Suppressor macrophage treated with lipopolysaccharide for 4 hours (primary cell): ENCODE data around the gene EIF2B4.
"Not testable (repeated sequence)": the region's sequence is repeated elsewhere in the genome, so short reads cannot be mapped to it uniquely, and the experiment has no call there.

Experiments used
- DNase-seq: peaks from one replicate; pipeline ENCODE4 v3.0.0-alpha.2; 2020

EIF2B4 gene

DNA sequence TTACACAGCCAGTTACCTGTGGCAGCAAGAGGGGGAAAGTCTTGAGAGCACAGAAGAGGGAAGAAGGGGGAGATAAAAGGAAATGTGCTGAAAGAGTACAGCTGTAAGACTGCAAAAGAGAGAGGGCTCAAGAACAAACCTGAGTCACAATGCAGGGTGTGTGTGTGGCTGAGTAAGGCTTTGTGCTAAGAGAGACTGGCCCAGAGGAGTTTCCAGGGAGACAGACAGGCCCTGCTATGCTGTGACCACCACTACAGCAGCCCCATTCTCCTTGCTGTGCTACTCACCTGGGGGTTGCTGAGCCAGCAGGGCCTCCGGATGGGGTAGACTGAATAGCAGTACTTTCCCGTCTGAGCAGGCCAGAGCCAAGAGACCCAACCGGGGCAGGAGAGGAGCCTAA, 34.8 kb downstream of the EIF2B4 start:
- DNase-seq, result no peak

DNA sequence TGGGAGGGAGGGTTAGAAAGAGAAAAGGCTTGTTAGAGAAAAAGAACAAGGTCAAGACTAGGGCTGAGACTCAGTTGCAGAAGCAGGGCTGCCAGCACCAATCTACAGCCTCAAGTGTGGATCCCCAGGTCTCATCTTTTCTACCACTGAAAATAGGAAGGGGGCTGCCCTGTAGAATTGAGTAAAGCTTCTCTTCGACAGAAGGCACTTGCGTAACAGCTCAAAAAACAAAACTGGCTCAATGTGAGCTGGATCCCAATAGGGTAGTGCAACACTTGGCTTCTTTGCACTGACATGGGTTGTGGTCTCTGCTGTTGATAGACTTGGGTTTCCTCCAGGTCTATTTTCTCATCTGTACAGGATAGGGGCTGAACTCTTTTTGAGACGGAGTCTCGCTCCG, 45.4 kb downstream of the EIF2B4 start:
- no peak for DNase-seq

DNA sequence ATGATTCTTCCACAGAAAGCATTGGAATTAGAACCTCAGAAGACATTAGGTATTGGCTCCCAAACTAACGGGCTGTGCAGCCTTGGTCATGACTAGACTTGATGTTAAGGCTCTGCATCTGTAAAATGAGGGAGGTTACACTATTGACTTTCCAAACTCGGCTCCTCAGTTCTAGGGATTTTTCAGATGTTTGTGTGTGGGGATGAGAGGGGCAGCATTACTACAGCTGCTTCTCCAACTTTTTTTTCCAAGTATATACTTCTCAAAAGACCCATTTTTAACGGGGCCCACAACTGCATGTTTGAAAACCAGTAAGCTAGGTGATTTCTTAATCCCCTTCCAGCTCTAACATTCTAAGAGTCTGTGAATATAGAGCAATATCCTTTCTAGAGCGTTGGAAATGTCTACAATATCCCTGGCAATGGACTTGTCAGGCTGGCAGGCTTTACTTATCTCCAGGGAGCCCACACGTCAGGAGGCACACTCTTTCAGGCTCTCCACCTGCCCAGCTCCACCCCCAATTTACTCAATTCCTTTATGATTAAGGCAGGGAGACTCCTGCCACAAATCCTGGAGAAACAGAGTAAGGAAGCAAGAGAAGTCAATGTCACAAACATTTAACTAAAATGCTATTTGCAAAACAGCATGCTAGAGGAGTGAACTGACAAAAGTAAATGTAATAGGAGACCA, 46.4 kb downstream of the EIF2B4 start:
- no peak for DNase-seq

- peak; percentile 91 for DNase-seq
Measured at GRCh38 chr2:27322766-27323595, 47.2 kb downstream of the EIF2B4 start, which contains the start of gene MPV17. Gene MPV17, minus strand, starts transcription at chr2:27323097. Its CDS starts 580 bp downstream, at chr2:27322517.

- peak; percentile 50 for DNase-seq
Measured at GRCh38 chr2:27322301-27322765, 47.8 kb downstream of the EIF2B4 start.

DNA sequence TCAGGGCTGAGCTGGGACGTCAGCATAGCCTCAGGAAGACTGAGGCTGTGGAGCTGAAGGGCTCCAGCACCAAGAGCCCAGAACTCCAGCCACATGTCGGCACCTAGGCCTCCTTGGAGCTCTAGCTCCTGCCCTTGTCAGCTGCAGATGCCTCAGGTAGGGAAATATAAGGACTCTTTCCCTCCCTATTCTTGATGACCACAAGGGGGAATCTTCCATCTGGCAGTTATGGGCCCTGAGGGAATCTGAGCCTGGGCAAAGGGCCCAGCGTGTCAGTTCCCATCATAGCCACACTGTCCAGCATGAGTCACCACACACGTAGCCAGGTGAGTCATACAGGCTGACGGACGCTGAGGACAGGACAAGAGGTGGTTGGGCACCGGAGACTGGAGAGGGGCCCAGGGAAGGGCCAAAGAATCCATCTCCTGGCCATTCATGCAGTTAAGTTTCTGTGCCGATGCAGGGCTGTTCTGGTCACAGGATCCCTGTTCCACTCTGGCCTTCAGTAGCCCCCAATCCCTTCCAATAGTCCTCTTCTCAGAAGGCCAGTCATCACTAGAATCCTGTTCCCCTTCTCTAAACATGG, 49.1 kb downstream of the EIF2B4 start:
- DNase-seq, result peak; percentile 66

DNA sequence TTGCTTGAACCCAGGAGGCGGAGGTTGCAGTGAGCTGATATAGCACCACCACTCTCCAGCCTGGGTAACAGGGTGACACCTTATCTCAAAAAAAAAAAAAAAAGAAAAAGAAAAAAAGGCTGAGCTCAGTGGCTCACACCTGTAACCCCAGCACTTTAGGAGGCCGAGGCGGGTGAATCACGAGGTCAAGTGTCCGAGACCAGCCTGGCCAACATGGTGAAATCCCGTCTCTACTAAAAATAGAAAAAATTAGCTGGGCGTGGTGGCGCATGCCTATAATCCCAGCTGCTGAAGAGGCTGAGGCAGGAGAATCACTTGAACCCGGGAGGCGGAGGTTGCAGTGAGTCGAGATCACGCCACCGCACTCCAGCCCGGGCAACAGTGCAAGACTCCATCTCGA, 50.3 kb downstream of the EIF2B4 start:
- not testable (repeated sequence) for DNase-seq

- peak; percentile 19 for DNase-seq
Measured at GRCh38 chr2:27316655-27317412, 53.3 kb downstream of the EIF2B4 start.

DNA sequence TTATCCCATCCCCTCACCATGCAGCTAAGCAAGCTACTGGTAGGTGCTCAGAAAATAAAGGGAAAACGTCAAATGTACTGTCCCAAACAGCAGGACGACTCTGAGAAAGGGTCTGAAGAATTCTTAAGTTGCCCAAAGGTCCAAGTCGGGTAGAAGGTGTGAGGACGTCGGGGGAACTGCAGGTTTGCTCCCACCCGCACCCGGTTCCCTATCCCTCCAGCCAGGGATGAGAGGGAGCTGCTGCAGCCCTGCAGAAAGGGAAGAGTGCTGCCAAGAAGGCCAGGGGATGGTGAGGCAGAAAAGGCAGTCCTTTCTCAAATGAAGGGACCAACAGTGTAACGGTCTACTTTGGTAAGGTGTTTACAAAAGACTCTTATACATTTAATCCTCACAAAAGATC, 55.0 kb downstream of the EIF2B4 start:
- no peak for DNase-seq

DNA sequence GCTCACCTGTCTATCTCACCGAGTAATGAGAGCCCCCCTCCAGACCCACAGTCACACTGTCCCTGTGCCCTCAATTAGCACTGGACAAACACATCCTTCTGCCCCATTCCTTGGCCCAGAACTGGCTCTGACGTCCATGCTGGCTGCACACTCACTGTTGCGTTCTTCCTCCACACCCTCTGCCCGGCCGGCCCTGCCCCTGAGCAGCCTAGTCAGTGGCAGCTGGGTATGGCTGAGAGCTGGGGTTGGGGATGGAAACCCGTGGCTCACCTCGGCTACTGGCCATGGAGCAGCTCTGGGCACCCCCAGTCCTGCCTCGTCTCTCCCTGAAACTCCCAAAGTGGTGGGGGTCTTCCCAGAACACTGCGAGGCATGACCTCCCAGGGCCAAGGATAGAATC, 55.4 kb downstream of the EIF2B4 start:
- DNase-seq, result no peak
